Measurements from ENCODE around the gene BSX. TPM values are rescaled to one million over a fixed set of nuclear protein-coding genes. Genes with fewer than 3 reads are reported as not detected.
A peak's percentile ranks its signal among the peaks of the same experiment; 100 is the strongest.

BSX gene
- total RNA-seq, 3 donors from 2014 or later = not detected

DNA sequence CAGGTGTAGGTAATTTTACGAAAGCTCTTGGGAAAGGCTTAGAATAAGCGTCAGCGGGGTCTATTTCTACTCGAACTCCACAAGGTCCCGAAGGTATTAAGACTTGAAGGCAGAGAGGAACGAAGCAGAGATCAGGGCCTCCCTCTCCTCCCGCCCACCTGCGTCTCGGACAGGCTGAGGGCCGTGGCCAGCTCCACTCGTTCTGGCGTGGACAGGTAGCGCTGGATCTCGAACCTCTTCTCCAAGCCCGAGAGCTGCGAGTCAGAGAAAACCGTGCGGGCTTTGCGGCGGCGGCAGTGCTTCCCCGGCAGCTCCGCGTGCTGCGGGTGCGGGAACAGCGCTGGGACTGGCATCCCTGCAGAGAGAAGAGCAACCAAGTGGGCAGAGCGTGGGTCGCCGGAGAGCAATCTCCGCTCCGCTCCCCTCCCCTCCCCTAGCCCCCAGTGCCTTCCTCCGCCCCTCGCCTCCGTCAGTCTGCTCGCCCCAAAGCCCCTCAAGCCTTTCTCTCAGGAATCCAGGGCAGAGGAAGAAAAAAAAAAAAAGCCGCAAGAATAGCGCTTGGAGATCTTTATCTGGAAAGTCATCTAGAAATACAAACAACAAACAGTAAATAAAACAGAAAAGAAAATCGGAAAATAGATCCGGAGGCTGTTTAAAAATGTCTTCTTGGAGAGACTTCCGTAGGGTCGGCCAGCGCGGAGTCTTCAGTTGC, 2.4 kb downstream of the BSX start:
- Mint-ChIP-seq H3K36me3 (ENCODE audit: insufficient read depth) (no peaks in the 10 kb centered on the region), H3K4me3 (no peak overlapping the region), H3K27me3 (ENCODE audit: low read depth) (peaks cover 93% of the 10 kb centered on the region), H3K4me1 (ENCODE audit: low read depth) (peaks cover 26% of the 10 kb centered on the region), H3K9me3 (no peaks in the 10 kb centered on the region)
- no peak for ATAC-seq
- DNase-seq = no peak

DNA sequence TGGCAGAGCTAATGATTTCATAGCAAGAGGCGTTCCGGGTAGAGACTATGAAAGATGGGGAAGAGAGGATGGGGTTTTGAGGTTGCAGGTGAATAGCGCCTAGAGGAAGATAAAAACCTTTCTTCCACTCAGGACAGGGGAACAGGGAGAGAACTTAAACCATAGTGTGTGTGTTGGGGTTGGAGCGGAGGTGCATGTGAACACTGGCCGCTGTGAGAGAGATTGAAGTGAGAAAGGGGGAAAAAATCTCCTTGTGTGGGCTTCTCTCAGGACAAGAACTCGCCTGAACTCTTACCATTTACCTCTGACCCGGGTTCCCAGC, 3.4 kb downstream of the BSX start:
- H3K36me3 Mint-ChIP-seq (ENCODE audit: insufficient read depth) = no peaks in the 10 kb centered on the region
- H3K9me3 Mint-ChIP-seq = no peaks in the 10 kb centered on the region
- H3K4me1 Mint-ChIP-seq (ENCODE audit: low read depth) = peaks cover 18% of the 10 kb centered on the region
- no peak overlapping the region for H3K4me3 Mint-ChIP-seq
- no peak for ATAC-seq
- DNase-seq = no peak
- H3K27me3 Mint-ChIP-seq (ENCODE audit: low read depth) = peaks cover 92% of the 10 kb centered on the region

DNA sequence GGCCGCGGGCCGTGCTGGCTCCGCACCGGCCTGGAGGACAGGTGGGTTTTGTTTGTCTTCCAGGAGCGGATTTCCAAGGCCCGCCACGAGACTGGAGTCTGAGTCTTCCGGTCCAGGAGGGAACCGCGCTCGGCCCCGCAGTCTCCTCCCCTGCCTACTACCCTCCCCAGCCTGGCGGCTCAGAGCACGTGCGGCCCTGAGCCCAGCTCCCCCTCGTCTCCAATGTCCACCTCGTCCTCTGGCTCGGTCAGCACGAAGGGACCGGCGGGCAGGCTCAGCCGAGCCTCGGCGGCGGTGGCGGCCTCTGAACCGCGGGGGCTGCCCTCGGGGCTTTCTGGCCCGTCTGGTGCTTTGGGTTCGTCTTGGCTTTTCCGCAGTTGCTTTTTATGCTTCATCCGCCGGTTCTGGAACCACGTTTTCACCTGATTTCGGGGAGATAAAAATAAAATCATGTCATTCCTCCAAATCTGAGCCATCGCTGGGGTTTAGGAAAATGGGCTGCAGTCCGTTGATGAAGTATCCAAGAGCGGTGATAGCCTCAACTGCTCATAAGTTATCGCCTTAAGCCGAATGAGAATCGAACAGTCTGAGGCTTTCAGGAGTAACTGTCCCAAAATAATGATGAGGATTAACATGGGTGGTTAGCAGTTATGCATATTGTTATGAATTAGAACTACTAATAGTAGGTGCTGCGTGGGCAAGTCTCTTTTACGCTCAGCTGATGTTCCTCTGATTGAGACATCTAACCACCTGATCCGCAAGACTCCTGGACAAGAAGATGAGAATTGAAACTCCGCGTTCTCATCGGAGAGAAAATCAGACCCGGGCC, 4.0 kb downstream of the BSX start:
- peaks cover 17% of the 10 kb centered on the region for H3K4me1 Mint-ChIP-seq (ENCODE audit: low read depth)
- DNase-seq (no peak), ATAC-seq (peak in 1 of 2 donors; percentile 32)
- no peaks in the 10 kb centered on the region for H3K36me3 Mint-ChIP-seq (ENCODE audit: insufficient read depth)
- no peak overlapping the region for H3K4me3 Mint-ChIP-seq
- no peaks in the 10 kb centered on the region for H3K9me3 Mint-ChIP-seq
- peaks cover 87% of the 10 kb centered on the region for H3K27me3 Mint-ChIP-seq (ENCODE audit: low read depth)

DNA sequence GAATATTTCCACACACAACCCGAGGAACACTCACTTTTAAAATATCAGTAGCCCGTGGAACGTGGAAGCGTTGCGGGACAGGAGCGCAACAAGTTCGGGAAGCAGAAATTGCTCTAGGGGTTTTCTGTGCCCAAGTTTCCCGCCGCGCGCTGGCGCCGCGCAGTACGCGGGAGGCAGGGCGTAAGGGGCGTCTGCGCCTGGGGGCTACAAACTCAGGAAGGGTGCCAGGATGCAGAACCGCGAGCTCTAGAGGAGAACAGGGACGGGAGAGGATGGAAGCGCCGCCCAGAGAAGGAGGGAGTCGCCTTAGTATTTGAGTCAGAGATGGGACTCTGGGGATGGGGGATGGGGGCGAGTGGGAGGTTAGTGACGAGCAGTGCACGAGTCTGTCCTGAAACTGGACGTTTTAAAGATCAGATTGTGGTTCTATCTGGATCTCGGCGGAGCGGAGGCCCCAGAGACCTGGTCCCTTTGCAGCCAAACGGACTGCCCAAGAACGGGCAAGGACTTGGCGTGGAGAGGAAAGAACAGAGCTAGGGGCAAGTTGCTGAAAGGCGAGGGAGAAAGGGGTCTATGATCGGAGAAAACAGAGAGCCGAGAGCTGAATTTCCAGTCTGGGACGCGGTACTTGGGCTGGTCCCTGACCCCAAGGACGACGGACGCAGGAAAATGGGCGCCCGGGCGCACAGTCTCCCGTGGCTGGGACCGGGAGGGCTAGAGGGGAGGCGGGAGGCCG, 4.7 kb downstream of the BSX start:
- Mint-ChIP-seq H3K36me3 (ENCODE audit: insufficient read depth) (no peaks in the 10 kb centered on the region), H3K9me3 (no peaks in the 10 kb centered on the region), H3K4me1 (ENCODE audit: low read depth) (peaks cover 17% of the 10 kb centered on the region), H3K4me3 (peak overlapping the region; percentile 50), H3K27me3 (ENCODE audit: low read depth) (peaks cover 79% of the 10 kb centered on the region)
- ATAC-seq = peak in 1 of 2 donors; percentile 28
- DNase-seq = no peak

DNA sequence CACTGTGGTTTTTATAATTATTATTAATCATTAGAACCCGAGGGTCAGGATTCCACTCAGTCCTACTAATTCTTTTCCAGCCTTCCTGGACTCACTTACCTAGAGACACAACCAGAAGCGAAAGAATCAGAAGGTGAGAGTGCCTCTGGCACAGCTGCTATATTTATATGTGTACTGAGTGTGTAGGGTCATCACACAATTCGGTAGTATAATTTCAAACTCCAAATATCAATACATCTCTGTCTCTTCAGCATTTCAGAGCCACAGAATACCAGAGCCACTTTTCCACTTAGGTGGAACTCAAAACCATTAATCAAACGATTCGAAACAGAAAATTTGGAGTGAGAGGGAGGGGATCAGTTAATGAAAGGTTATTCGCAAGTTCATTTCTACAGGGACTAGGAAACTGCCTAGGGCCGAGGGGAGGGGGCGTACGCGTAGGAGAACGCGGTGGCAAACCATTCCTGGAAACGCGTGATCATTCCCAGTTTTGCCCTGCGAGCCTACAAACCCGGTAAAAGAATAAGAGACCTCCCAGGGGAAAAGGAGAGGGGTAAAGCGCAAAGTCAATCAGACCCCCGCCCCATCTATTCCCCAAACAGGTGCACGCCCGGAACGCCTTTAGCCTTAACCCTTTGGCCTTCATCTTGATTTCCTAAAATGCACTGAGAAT, 5.4 kb downstream of the BSX start:
- no peaks in the 10 kb centered on the region for H3K36me3 Mint-ChIP-seq (ENCODE audit: insufficient read depth)
- peaks cover 73% of the 10 kb centered on the region for H3K27me3 Mint-ChIP-seq (ENCODE audit: low read depth)
- no peaks in the 10 kb centered on the region for H3K9me3 Mint-ChIP-seq
- no peak for ATAC-seq
- H3K4me3 Mint-ChIP-seq = no peak overlapping the region
- no peak for DNase-seq
- peaks cover 17% of the 10 kb centered on the region for H3K4me1 Mint-ChIP-seq (ENCODE audit: low read depth)

DNA sequence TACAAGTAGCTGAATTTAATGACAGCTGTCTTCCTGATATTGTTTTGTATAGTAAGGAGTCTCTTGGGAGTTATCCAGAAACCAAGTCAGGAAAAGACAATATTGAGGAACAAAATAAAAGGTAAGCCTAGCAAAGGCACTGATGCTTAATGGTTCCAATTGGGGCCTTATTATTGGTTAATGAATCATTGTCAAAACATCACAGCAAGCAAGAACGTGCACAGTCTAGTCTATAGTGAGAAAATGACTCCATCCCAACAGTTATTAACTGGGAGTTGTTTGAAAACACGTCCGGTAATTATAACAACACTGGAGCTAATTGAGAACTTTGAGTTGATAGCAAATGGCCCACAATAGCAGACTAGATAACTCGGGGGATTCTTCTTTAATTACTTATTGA, 17.7 kb downstream of the BSX start:
- Mint-ChIP-seq H3K4me3 (no peak overlapping the region), H3K9me3 (peaks cover 5% of the 10 kb centered on the region), H3K27me3 (ENCODE audit: low read depth) (peaks cover 32% of the 10 kb centered on the region), H3K36me3 (ENCODE audit: insufficient read depth) (peaks cover 5% of the 10 kb centered on the region), H3K4me1 (ENCODE audit: low read depth) (no peaks in the 10 kb centered on the region)
- DNase-seq (no peak), ATAC-seq (no peak)

DNA sequence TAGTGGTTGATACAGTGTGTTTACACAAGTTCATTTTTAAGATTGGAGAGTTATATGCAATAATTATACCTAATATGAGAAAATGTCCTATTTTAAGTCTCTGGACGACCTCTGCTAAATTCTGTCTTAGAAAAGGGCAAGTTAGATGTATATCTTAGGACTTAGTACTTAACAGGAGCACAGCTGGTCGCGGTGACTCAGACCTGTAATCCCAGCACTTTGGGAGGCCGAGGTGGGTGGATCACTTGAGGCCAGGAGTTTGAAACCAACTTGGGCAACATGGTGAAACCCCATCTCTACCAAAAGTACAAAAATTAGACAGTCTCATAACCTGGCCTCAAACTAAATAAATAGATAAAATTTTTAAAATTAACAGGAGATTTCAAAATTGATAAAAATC, 27.2 kb downstream of the BSX start:
- H3K4me3 Mint-ChIP-seq = no peak overlapping the region
- H3K9me3 Mint-ChIP-seq = no peaks in the 10 kb centered on the region

DNA sequence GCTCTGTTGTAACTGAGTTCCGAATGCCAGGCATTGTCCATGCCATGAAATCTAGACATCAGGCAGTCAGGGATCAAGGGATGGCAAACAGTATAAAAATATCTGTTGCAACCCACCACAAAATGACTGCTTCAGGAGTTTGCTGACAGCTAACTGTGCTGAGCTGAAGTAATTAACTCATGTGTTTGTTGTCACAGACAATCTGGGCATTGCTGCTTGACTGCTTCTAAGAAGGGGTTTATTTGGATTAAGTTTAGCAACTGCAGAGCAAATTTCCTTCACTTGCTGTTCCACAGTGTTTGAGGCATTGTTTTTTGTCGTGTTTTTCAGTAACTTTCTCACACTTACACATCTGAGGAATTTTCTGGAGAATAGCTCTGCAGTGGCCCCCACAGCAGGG, 30.4 kb downstream of the BSX start:
- peaks cover 13% of the 10 kb centered on the region for H3K36me3 Mint-ChIP-seq (ENCODE audit: insufficient read depth)
- DNase-seq (no peak), ATAC-seq (no peak)
- H3K9me3 Mint-ChIP-seq = no peaks in the 10 kb centered on the region
- H3K27me3 Mint-ChIP-seq (ENCODE audit: low read depth) = no peaks in the 10 kb centered on the region
- H3K4me1 Mint-ChIP-seq (ENCODE audit: low read depth) = no peaks in the 10 kb centered on the region
- H3K4me3 Mint-ChIP-seq = no peak overlapping the region

More for the DNA sequence above, 27.2 kb downstream of the BSX start:
- H3K36me3 Mint-ChIP-seq (ENCODE audit: insufficient read depth) = peaks cover 2% of the 10 kb centered on the region
- H3K4me1 Mint-ChIP-seq (ENCODE audit: low read depth) = no peaks in the 10 kb centered on the region
- DNase-seq (no peak), ATAC-seq (no peak)
- H3K27me3 Mint-ChIP-seq (ENCODE audit: low read depth) = no peaks in the 10 kb centered on the region

DNA sequence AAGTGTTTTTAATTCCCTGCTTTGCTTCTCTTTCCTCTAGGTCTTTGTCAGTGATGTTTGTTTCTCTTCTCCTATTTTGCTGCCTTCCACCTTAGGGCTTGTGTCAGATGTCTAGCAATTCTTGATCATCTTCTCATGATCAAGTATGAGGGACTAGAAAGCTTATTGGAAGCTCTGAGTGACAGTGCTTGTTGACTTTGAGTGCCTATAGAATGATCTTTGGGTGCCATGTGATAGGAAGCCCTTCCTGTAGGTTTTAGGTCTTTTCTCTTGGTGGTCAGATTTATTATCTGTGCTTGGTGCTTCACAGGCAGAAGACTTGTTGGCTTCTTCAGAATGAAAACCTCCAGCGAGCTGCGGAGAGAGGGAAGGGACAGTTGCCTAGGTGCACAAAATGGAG, 43.1 kb downstream of the BSX start:
- Mint-ChIP-seq H3K4me1 (ENCODE audit: low read depth) (no peaks in the 10 kb centered on the region), H3K9me3 (no peaks in the 10 kb centered on the region), H3K4me3 (no peak overlapping the region), H3K27me3 (ENCODE audit: low read depth) (no peaks in the 10 kb centered on the region), H3K36me3 (ENCODE audit: insufficient read depth) (peaks cover 6% of the 10 kb centered on the region)
- DNase-seq (no peak), ATAC-seq (no peak)

DNA sequence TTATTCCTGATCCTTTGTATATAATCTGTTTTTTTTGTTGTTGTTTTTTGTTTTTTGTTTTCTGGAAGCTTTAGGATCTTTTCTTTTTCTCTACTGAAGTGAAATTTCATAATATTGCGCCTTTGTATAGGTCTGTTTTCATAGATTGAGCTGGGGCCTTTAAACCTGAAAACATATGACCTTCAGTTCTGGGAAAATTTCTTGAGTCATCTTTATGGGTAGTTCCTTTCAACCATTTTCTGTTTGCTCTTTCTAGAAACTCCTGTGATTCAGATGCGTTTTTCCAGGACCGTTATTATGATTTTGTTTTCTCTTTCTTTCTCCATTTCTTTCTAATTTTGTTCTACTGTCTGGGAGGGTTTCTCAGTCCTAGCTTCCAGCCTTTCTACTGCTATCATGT, 43.7 kb downstream of the BSX start:
- H3K4me3 Mint-ChIP-seq = no peak overlapping the region
- ATAC-seq = peak in 1 of 2 donors; percentile 46
- H3K4me1 Mint-ChIP-seq (ENCODE audit: low read depth) = no peaks in the 10 kb centered on the region
- peaks cover 6% of the 10 kb centered on the region for H3K36me3 Mint-ChIP-seq (ENCODE audit: insufficient read depth)
- no peak for DNase-seq
- H3K27me3 Mint-ChIP-seq (ENCODE audit: low read depth) = no peaks in the 10 kb centered on the region
- H3K9me3 Mint-ChIP-seq = no peaks in the 10 kb centered on the region

DNA sequence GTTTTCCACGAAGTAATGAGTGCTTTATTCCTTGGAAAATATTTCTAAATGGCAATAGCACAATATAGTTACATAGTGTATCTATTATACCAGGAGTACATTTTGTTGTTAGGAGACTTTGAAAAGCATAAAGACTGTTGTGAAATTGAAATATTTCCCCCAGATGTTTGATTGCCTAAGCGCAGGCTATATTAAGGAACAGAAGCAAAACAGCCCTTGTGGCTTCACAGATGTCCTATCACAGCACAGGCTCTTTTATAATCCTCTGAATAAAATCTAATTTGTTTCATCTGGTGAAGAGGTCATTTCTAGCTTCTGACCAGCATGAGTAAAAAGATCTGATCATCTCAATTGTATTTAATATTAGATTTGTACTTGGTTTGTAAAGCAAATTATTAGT, 48.2 kb downstream of the BSX start:
- no peak overlapping the region for H3K4me3 Mint-ChIP-seq
- ATAC-seq (no peak), DNase-seq (no peak)
- H3K36me3 Mint-ChIP-seq (ENCODE audit: insufficient read depth) = peaks cover 9% of the 10 kb centered on the region
- H3K9me3 Mint-ChIP-seq = no peaks in the 10 kb centered on the region
- no peaks in the 10 kb centered on the region for H3K4me1 Mint-ChIP-seq (ENCODE audit: low read depth)
- H3K27me3 Mint-ChIP-seq (ENCODE audit: low read depth) = no peaks in the 10 kb centered on the region

DNA sequence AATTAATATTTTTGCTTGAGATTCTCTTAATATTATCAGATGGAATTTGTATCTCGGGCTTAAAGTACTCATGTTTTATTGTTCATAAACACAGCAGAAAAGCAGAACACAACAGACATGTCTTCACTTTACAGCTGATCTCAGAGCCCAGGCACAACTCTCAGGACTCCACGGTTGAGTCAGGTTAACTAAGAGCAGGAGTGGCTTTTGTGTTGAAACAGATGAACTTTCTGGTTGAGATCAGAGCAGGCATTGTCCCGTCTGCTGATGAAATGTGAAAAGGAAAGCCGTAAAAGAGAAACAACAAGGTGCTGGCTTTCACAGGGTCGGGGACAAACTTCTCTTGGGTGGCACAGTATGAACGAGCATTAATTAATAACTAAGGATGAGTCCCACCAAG, 50.1 kb downstream of the BSX start:
- DNase-seq (no peak), ATAC-seq (no peak)
- Mint-ChIP-seq H3K9me3 (no peaks in the 10 kb centered on the region), H3K27me3 (ENCODE audit: low read depth) (no peaks in the 10 kb centered on the region), H3K4me1 (ENCODE audit: low read depth) (no peaks in the 10 kb centered on the region), H3K4me3 (no peak overlapping the region), H3K36me3 (ENCODE audit: insufficient read depth) (peaks cover 9% of the 10 kb centered on the region)
